Measurements from ENCODE around the gene PARP11.
"Not testable (repeated sequence)": the region's sequence is repeated elsewhere in the genome, so short reads cannot be mapped to it uniquely, and the experiment has no call there.

PARP11 gene

GRCh38 chr12:3863756-3864155, 9.4 kb downstream of the PARP11 start:
- TF ChIP-seq CTCF (conservative IDR thresholded peaks at IDR 0.05) = no peak
- H3K27ac ChIP-seq = peak overlapping the region; percentile 83

GRCh38 chr12:3842517-3842916, 30.7 kb downstream of the PARP11 start:
- TF ChIP-seq CTCF (conservative IDR thresholded peaks at IDR 0.05) = no peak
- H3K27ac ChIP-seq = peak overlapping the region; percentile 60

- H3K27ac ChIP-seq = peak overlapping the region; percentile 60
- TF ChIP-seq CTCF (conservative IDR thresholded peaks at IDR 0.05) = no peak
Measured at GRCh38 chr12:3841783-3842182, 31.4 kb downstream of the PARP11 start.

- not testable (repeated sequence) for H3K27ac ChIP-seq
Measured at GRCh38 chr12:3840833-3841232, 32.4 kb downstream of the PARP11 start.

- not testable (repeated sequence) for H3K27ac ChIP-seq
Measured at GRCh38 chr12:3839745-3840144, 33.5 kb downstream of the PARP11 start.

- not testable (repeated sequence) for H3K27ac ChIP-seq
Measured at GRCh38 chr12:3838701-3839548, 34.3 kb downstream of the PARP11 start.

- no peak overlapping the region for H3K27ac ChIP-seq
- TF ChIP-seq CTCF (conservative IDR thresholded peaks at IDR 0.05) = no peak
Measured at GRCh38 chr12:3838076-3838475, 35.1 kb downstream of the PARP11 start.

- peak; percentile 76 for TF ChIP-seq CTCF (conservative IDR thresholded peaks at IDR 0.05)
Measured at GRCh38 chr12:3837049-3837448, 36.1 kb downstream of the PARP11 start.

GRCh38 chr12:3836641-3837040, 36.6 kb downstream of the PARP11 start:
- H3K27ac ChIP-seq = no peak overlapping the region

More at GRCh38 chr12:3837049-3837448, 36.1 kb downstream of the PARP11 start:
- H3K27ac ChIP-seq = no peak overlapping the region

More at GRCh38 chr12:3836641-3837040, 36.6 kb downstream of the PARP11 start:
- no peak for TF ChIP-seq CTCF (conservative IDR thresholded peaks at IDR 0.05)
